Fibroblast of lung (primary cell): ENCODE measurements around the gene TOLLIP. TPM values are rescaled to one million over a fixed set of nuclear protein-coding genes. Genes with fewer than 3 reads are reported as not detected.

Experiments
- DNase-seq, 2 donors: peaks; one replicate each; pipeline versions ENCODE4 v3.0.0 to v3.0.0-alpha.2; 2010; ENCODE audit warnings: low read depth in 2 of 2
- H2AFZ ChIP-seq: 2 replicates; pipeline ENCODE4 v1.5.1; 2012; ENCODE audit warnings: low read length, control low read depth, inconsistent platforms
- H3K27ac ChIP-seq: 2 replicates; pipeline ENCODE4 v1.5.1; 2011; ENCODE audit warnings: low read length, control low read depth; ENCODE audit not compliant: insufficient read depth
- H3K27me3 ChIP-seq: 2 replicates; pipeline ENCODE4 v1.5.1; 2011; ENCODE audit warnings: mild to moderate bottlenecking, low read length; ENCODE audit not compliant: control insufficient read depth, insufficient read depth
- H3K36me3 ChIP-seq: 2 replicates; pipeline ENCODE4 v1.5.1; 2011; ENCODE audit warnings: low read length; ENCODE audit not compliant: control insufficient read depth, insufficient read depth
- H3K4me1 ChIP-seq: 2 replicates; pipeline ENCODE4 v1.5.1; 2011; ENCODE audit warnings: low read length; ENCODE audit not compliant: control insufficient read depth, insufficient read depth; ENCODE audit errors: extremely low read depth
- H3K4me2 ChIP-seq: 2 replicates; pipeline ENCODE4 v1.5.1; 2011; ENCODE audit warnings: low read length, control low read depth; ENCODE audit not compliant: insufficient read depth; ENCODE audit errors: extremely low read depth
- H3K4me3 ChIP-seq, 4 experiments: fragments of 200-600 bp in 1 of 4; sonication (generic) in 1 of 4; replicated peaks in 1 of 4; 2 replicates each; pipeline ENCODE4 v1.5.1; 2011 to 2016; ENCODE audit warnings: low read length in 4 of 4, low read depth in 3 of 4, mild to moderate bottlenecking in 3 of 4, control low read depth in 2 of 4, inconsistent platforms in 1 of 4, mixed read lengths in 1 of 4; ENCODE audit not compliant: insufficient read depth in 1 of 4; ENCODE audit errors: control extremely low read depth in 1 of 4
- H3K79me2 ChIP-seq: 2 replicates; pipeline ENCODE4 v1.5.1; 2012; ENCODE audit warnings: mild to moderate bottlenecking, low read length, inconsistent platforms; ENCODE audit not compliant: control insufficient read depth, insufficient read depth
- H3K9ac ChIP-seq: 2 replicates; pipeline ENCODE4 v1.5.1; 2011; ENCODE audit warnings: mild to moderate bottlenecking, low read length, control low read depth; ENCODE audit not compliant: insufficient read depth
- H3K9me3 ChIP-seq: 2 replicates; pipeline ENCODE4 v1.5.1; 2012; ENCODE audit warnings: low read depth, low read length; ENCODE audit not compliant: control insufficient read depth, insufficient read depth
- H4K20me1 ChIP-seq: 2 replicates; pipeline ENCODE4 v1.5.1; 2011; ENCODE audit warnings: low read length; ENCODE audit not compliant: control insufficient read depth, insufficient read depth; ENCODE audit errors: extremely low read depth
- CTCF ChIP-seq, 2 donors: IDR thresholded peaks in 1 of 2; conservative IDR thresholded peaks in 1 of 2; 1 replicate in 1 of 2; 2 replicates in 1 of 2; pipeline ENCODE4 v1.5.1; 2011 to 2012; ENCODE audit warnings: low read length in 2 of 2, control low read depth in 1 of 2, inconsistent platforms in 1 of 2, low read depth in 1 of 2, mild to moderate bottlenecking in 1 of 2
- EZH2 ChIP-seq: IDR thresholded peaks from 2 replicates; pipeline ENCODE4 v1.5.1; 2012; ENCODE audit warnings: low read length, control low read depth, mild to moderate bottlenecking; ENCODE audit errors: missing control alignments
- polyA plus RNA-seq, 2 donors: library from polyadenylated mRNA; depleted of rRNA in 1 of 2; stranded (reverse) in 1 of 2; unstranded in 1 of 2; fragments of >200 nt; gene quantifications; 2 replicates each; pipeline ENCODE4 v1.2.1, GENCODE V29; 2011 to 2012; ENCODE audit warnings: missing spikeins in 1 of 2
- total RNA-seq: library from RNA; depleted of rRNA; stranded (reverse); fragments of >200 nt; gene quantifications from 2 replicates; pipeline ENCODE4 v1.2.1, GENCODE V29; 2014

TOLLIP gene
- total and polyA plus RNA-seq, 2 donors (not counting 1 experiment from before 2014, with no cell fraction given): 28.4 to 34.6 TPM

GRCh38 chr11:1235306-1235900 is 74.0 kb downstream of the TOLLIP start:
- Histone ChIP-seq H3K36me3 (no peaks in the 10 kb centered on the region), H3K9ac (no peak overlapping the region), H3K9me3 (no peaks in the 10 kb centered on the region), H3K79me2 (no peaks in the 10 kb centered on the region), H3K4me1 (no peaks in the 10 kb centered on the region), H3K27me3 (no peaks in the 10 kb centered on the region), H3K27ac (no peak overlapping the region), H3K4me3 (no peak overlapping the region), H3K4me2 (no peak overlapping the region), H4K20me1 (no peaks in the 10 kb centered on the region), H2AFZ (no peak overlapping the region)
- TF ChIP-seq EZH2: no peak
- TF ChIP-seq CTCF (conservative IDR thresholded peaks at IDR 0.05 in 1 of 2, IDR thresholded peaks at IDR 0.05 in 1 of 2; ENCODE audit: low read depth in 1 of 2, low read length in 2 of 2): no peak
- DNase-seq: no peak

- Histone ChIP-seq H3K36me3 (no peaks in the 10 kb centered on the region), H3K4me2 (no peak overlapping the region), H3K4me1 (no peaks in the 10 kb centered on the region), H3K27me3 (no peaks in the 10 kb centered on the region), H3K9me3 (no peaks in the 10 kb centered on the region), H3K9ac (no peak overlapping the region), H2AFZ (no peak overlapping the region), H4K20me1 (no peaks in the 10 kb centered on the region), H3K79me2 (no peaks in the 10 kb centered on the region), H3K4me3 (no peak overlapping the region), H3K27ac (no peak overlapping the region)
- TF ChIP-seq CTCF (conservative IDR thresholded peaks at IDR 0.05 in 1 of 2, IDR thresholded peaks at IDR 0.05 in 1 of 2; ENCODE audit: low read depth in 1 of 2, low read length in 2 of 2): no peak
- no peak for TF ChIP-seq EZH2
- no peak for DNase-seq
These were observed 74.6 kb downstream of the TOLLIP start for GRCh38 chr11:1234771-1235305.

GRCh38 chr11:1234054-1234720 is 75.2 kb downstream of the TOLLIP start:
- TF ChIP-seq CTCF (conservative IDR thresholded peaks at IDR 0.05 in 1 of 2, IDR thresholded peaks at IDR 0.05 in 1 of 2; ENCODE audit: low read depth in 1 of 2, low read length in 2 of 2): no peak
- Histone ChIP-seq H3K9me3 (no peaks in the 10 kb centered on the region), H3K4me1 (no peaks in the 10 kb centered on the region), H3K4me3 (no peak overlapping the region), H2AFZ (no peak overlapping the region), H3K9ac (no peak overlapping the region), H3K4me2 (no peak overlapping the region), H3K27ac (no peak overlapping the region), H3K79me2 (no peaks in the 10 kb centered on the region), H3K36me3 (no peaks in the 10 kb centered on the region), H4K20me1 (no peaks in the 10 kb centered on the region), H3K27me3 (no peaks in the 10 kb centered on the region)
- no peak for DNase-seq
